IMR-90 (cell line): ENCODE data around the gene DOCK1. TPM values are rescaled to one million over a fixed set of nuclear protein-coding genes. Genes with fewer than 3 reads are reported as not detected.

ENCODE experiments used
- ATAC-seq: fragments of 200-7000 bp; cut with Tn5 transposase; 2 replicates; pipeline ENCODE4 v1.9.1; 2020; ENCODE audit warnings: low read depth, mild to moderate bottlenecking, moderate library complexity
- BruUV-seq: library from RNA; stranded (reverse); fragments of 400-500 nt; replicated peaks from 2 replicates; lab custom pipeline; 2021; lab: Mats Ljungman, UMichigan
- CTCF ChIA-PET: fragments of 300-600 bp; formaldehyde crosslinking; extraction: SDS; loops from one replicate; lab custom pipeline; 2021; ENCODE audit warnings: antibody characterized with exemption; lab: Yijun Ruan, JAX
- POLR2A ChIA-PET: fragments of 300-600 bp; sonication (Branson Sonifier 250); formaldehyde crosslinking; loops from one replicate; lab custom pipeline; 2022; ENCODE audit warnings: antibody characterized with exemption; ENCODE audit not compliant: unreplicated experiment; lab: Charles Lee
- DNase-seq: peaks from one replicate; pipeline ENCODE4 v3.0.0; 2013
- H2AFZ ChIP-seq: replicated peaks from 2 replicates; pipeline ENCODE3; 2013; ENCODE audit warnings: low read length, mild to moderate bottlenecking; ENCODE audit not compliant: poor library complexity
- H2AK5ac ChIP-seq: 2 replicates; pipeline ENCODE4 v1.6.1; 2013; ENCODE audit warnings: low read depth, low read length, inconsistent platforms
- H2AK9ac ChIP-seq: replicated peaks from 2 replicates; pipeline ENCODE3; 2013; ENCODE audit warnings: mild to moderate bottlenecking, low read depth, low read length, moderate library complexity; ENCODE audit not compliant: poor library complexity
- H2BK120ac ChIP-seq: 2 replicates; pipeline ENCODE4 v1.6.1; 2013; ENCODE audit warnings: low read depth, low read length, inconsistent platforms
- H2BK15ac ChIP-seq: 3 replicates; pipeline ENCODE4 v1.6.1; 2013; ENCODE audit warnings: low read depth, low read length, inconsistent platforms
- H2BK20ac ChIP-seq: 2 replicates; pipeline ENCODE4 v1.6.1; 2013; ENCODE audit warnings: low read depth, mild to moderate bottlenecking, inconsistent platforms, low read length, moderate library complexity
- H2BK5ac ChIP-seq: 2 replicates; pipeline ENCODE4 v1.6.1; 2013; ENCODE audit warnings: mild to moderate bottlenecking, low read depth, low read length, inconsistent platforms; ENCODE audit not compliant: poor library complexity, severe bottlenecking
- H3K14ac ChIP-seq: replicated peaks from 2 replicates; pipeline ENCODE4 v1.6.1; 2013; ENCODE audit warnings: low read depth, low read length, inconsistent platforms
- H3K18ac ChIP-seq: 2 replicates; pipeline ENCODE4 v1.6.1; 2013; ENCODE audit warnings: low read depth, low read length, control low read depth
- H3K23ac ChIP-seq: 2 replicates; pipeline ENCODE4 v1.6.1; 2013; ENCODE audit warnings: low read depth, low read length, inconsistent platforms
- H3K27ac ChIP-seq: 2 replicates; pipeline ENCODE4 v1.5.1; 2013; ENCODE audit warnings: mild to moderate bottlenecking, control low read depth, low read length; ENCODE audit not compliant: insufficient read depth
- H3K27me3 ChIP-seq: 2 replicates; pipeline ENCODE4 v1.6.1; 2013; ENCODE audit warnings: low read length; ENCODE audit not compliant: control insufficient read depth, insufficient read depth
- H3K36me3 ChIP-seq: 2 replicates; pipeline ENCODE4 v1.6.1; 2013; ENCODE audit warnings: low read length, mixed read lengths; ENCODE audit not compliant: control insufficient read depth, insufficient read depth
- H3K4ac ChIP-seq: 2 replicates; pipeline ENCODE4 v1.6.1; 2013; ENCODE audit warnings: low read depth, low read length, inconsistent platforms
- H3K4me1 ChIP-seq: 2 replicates; pipeline ENCODE4 v1.6.1; 2013; ENCODE audit warnings: low read length, mixed read lengths; ENCODE audit not compliant: control insufficient read depth, insufficient read depth
- H3K4me2 ChIP-seq: 2 replicates; pipeline ENCODE4 v1.6.1; 2013; ENCODE audit warnings: low read depth, mild to moderate bottlenecking, control low read depth, low read length, moderate library complexity
- H3K4me3 ChIP-seq: 2 replicates; pipeline ENCODE4 v1.5.1; 2013; ENCODE audit warnings: low read depth, mild to moderate bottlenecking, control low read depth, low read length, moderate library complexity; ENCODE audit not compliant: insufficient read depth
- H3K56ac ChIP-seq: 2 replicates; pipeline ENCODE4 v1.6.1; 2013; ENCODE audit warnings: low read length, inconsistent platforms; ENCODE audit not compliant: insufficient read depth; ENCODE audit errors: extremely low read depth
- H3K79me1 ChIP-seq, 2 experiments: 2 replicates each; pipeline ENCODE4 v1.6.1; 2013; ENCODE audit warnings: low read length in 2 of 2, inconsistent platforms in 1 of 2, low read depth in 1 of 2
- H3K9ac ChIP-seq: 2 replicates; pipeline ENCODE4 v1.6.1; 2013; ENCODE audit warnings: low read depth, low read length, control low read depth
- H3K9me1 ChIP-seq: 2 replicates; pipeline ENCODE4 v1.6.1; 2013; ENCODE audit warnings: low read length, inconsistent platforms; ENCODE audit not compliant: insufficient read depth
- H3K9me3 ChIP-seq: 2 replicates; pipeline ENCODE4 v1.6.1; 2013; ENCODE audit warnings: low read length; ENCODE audit not compliant: control insufficient read depth, insufficient read depth
- H4K20me1 ChIP-seq: 2 replicates; pipeline ENCODE4 v1.6.1; 2013; ENCODE audit warnings: low read length, inconsistent platforms; ENCODE audit not compliant: insufficient read depth
- H4K5ac ChIP-seq: 2 replicates; pipeline ENCODE4 v1.6.1; 2013; ENCODE audit warnings: mild to moderate bottlenecking, low read depth, low read length, control low read depth
- H4K8ac ChIP-seq, 2 experiments: 2 replicates each; pipeline ENCODE4 v1.6.1; 2013; ENCODE audit warnings: low read depth in 2 of 2, low read length in 2 of 2, control low read depth in 1 of 2, inconsistent platforms in 1 of 2
- H4K91ac ChIP-seq: 2 replicates; pipeline ENCODE4 v1.6.1; 2013; ENCODE audit warnings: low read depth, low read length, inconsistent platforms; ENCODE audit not compliant: insufficient read depth
- BHLHE40 ChIP-seq: fragments of 150-350 bp; IDR thresholded peaks from 2 replicates; pipeline ENCODE4 v1.6.1; 2016; ENCODE audit warnings: mild to moderate bottlenecking, low read depth, low read length
- MAFK ChIP-seq: IDR thresholded peaks from 2 replicates; pipeline ENCODE4 v1.6.1; 2012; ENCODE audit warnings: low read depth, low read length, improper control_type of control experiment
- WGBS, 2 experiments: methylation state at CpG; one replicate each; pipeline versions ENCODE4 v1.1.5 to v1.1.7; 2013; ENCODE audit warnings: missing lambda C conversion rate in 2 of 2; ENCODE audit not compliant: insufficient read length in 1 of 2; ENCODE audit errors: extremely low coverage in 2 of 2; 5-methylcytosine and 5-hydroxymethylcytosine counted together
- dilution Hi-C: fragments of 300-500 bp; cut with HindIII; formaldehyde crosslinking; loops from one replicate; pipeline ENCODE4 v1.14.3; 2018; ENCODE audit warnings: low sequenced_read_pairs; ENCODE audit not compliant: unreplicated experiment
- in situ Hi-C: fragments of 300-500 bp; cut with MboI; formaldehyde crosslinking; loops from 3 replicates; pipeline ENCODE4 v1.14.3; 2019; ENCODE audit warnings: low sequenced_read_pairs, inconsistent platforms, mixed read lengths
- intact Hi-C: fragments of 100-400 bp; cut with micrococcal nuclease; formaldehyde crosslinking; loops from 2 replicates; pipeline ENCODE4 v1.10.0; 2022
- polyA plus RNA-seq, 3 experiments: library from polyadenylated mRNA; depleted of rRNA; stranded (reverse); fragments of >200 nt; gene quantifications; 2 replicates each; pipeline ENCODE4 v1.2.3, GENCODE V29; 2012; ENCODE audit warnings: low replicate concordance in 1 of 3
- total RNA-seq: library from RNA; depleted of rRNA; stranded (reverse); fragments of >200 nt; gene quantifications from 2 replicates; pipeline ENCODE4 v1.2.3, GENCODE V29; 2012

Gene DOCK1
- total and polyA plus RNA-seq, 2 of the 4 experiments (the other 2 are of a cell fraction), result 28.2 to 71.0 TPM

- Histone ChIP-seq H3K18ac (no peak overlapping the region), H2BK120ac (no peak overlapping the region), H3K14ac (no peak overlapping the region), H4K91ac (no peak overlapping the region), H3K36me3 (peaks cover 66% of the 10 kb centered on the region), H4K8ac (no peak overlapping the region), H3K27me3 (no peaks in the 10 kb centered on the region), H3K9me1 (no peaks in the 10 kb centered on the region; the same call in 1 of the 2 replicates), H4K20me1 (no peaks in the 10 kb centered on the region), H3K4ac (no peak overlapping the region), H2AFZ (no peak overlapping the region), H2AK5ac (no peak overlapping the region), H3K4me1 (no peaks in the 10 kb centered on the region), H3K27ac (no peak overlapping the region), H3K23ac (no peak overlapping the region), H2BK20ac (no peak overlapping the region), H2BK15ac (no peak overlapping the region), H3K79me1 (no peaks in the 10 kb centered on the region), H4K5ac (no peak overlapping the region), H3K4me2 (no peak overlapping the region), H3K56ac (no peak overlapping the region), H3K4me3 (no peak overlapping the region), H3K9ac (no peak overlapping the region), H2AK9ac (no peak overlapping the region), H3K9me3 (no peaks in the 10 kb centered on the region), H2BK5ac (no peak overlapping the region)
- 92% methylated on average over 6 of the region's 13 CpGs; no CpG with 5 or more reads in 1 of the 2 experiments for WGBS, 2 experiments
- intact Hi-C loops, result no loop called here
- dilution Hi-C loops, result no loop called here
- BruUV-seq, result no TSS peak
- CTCF ChIA-PET, result no interaction called here
- DNase-seq (no peak), ATAC-seq (no peak)
- TF ChIP-seq BHLHE40 (no peak), MAFK (no peak)
- in situ Hi-C loops, result no loop called here
- POLR2A ChIA-PET, result no interaction called here
Measured at GRCh38 chr10:127444155-127444554, 538.9 kb downstream of the DOCK1 start.
